GM19239 (cell line): ENCODE results near the gene NRXN3.
"Not testable (repeated sequence)": the region's sequence is repeated elsewhere in the genome, so short reads cannot be mapped to it uniquely, and the experiment has no call there.

ENCODE experiments used
- DNase-seq: peaks from one replicate; pipeline ENCODE4 v3.0.0; 2011; ENCODE audit warnings: low spot score; ENCODE audit not compliant: insufficient read length
- FAIRE-seq: peaks from 2 replicates; lab custom pipeline; 2011; peaks lifted over from hg19 to GRCh38; lab: Jason Lieb, UNC

NRXN3 gene

DNA sequence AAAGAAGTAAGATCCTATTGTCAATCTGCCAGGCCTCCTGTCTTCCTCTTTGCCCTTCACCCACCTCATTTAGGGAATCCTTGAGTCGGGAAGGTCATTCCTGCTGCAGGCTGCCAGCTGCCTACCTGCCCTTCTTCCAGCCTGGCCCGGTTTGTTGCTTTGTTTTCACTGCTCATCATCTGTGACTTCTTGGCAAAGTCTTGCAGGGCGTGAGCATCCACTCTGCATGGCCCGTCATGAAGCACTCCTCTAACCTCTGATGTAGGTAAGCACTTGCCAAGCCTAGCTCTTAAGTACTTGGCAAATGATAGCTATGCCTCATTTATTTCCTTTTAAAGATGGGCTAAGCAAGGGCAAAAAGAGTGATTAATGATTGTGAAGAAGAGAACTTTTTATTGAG lies 192.8 kb downstream of the NRXN3 start:
- FAIRE-seq (no peak), DNase-seq (no peak)

DNA sequence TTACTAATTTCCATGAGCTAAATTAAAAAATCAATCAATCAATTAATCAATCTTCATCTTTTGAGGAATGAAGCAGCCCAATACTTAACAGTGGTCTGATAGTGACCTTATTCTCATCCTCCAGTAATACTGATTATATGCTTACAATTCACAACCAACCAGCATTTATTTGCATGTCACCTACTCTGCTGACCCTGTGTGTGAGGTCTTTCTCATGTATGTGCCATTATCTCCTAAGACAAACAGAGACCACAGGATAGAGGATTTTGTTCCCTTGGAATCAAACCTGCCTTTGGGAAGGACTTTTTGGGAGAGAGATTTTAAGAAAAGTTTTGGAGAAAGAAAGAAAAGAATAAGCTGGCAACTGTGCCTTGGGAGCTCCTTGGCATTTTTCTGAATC lies 197.2 kb downstream of the NRXN3 start:
- no peak for FAIRE-seq
- no peak for DNase-seq

DNA sequence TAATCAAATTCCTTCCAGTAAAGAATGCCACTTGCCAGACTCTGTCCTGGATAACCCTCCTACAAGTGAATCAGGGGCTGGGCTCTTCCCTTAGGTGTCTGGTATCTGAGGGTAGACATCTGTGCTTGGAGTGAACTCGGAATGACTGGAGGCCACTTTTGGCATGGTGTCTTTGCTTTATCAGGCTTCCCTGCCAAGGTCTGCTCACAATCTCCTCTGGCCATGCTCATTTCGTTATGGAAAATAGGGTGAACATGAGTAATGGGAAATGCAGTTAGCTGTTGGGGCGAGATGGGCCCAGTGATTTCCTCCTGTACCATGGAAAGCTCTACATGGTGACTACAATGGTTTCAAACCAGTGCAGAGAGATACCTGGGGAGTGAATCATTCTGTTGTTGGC lies 212.9 kb downstream of the NRXN3 start:
- FAIRE-seq, result no peak
- no peak for DNase-seq

DNA sequence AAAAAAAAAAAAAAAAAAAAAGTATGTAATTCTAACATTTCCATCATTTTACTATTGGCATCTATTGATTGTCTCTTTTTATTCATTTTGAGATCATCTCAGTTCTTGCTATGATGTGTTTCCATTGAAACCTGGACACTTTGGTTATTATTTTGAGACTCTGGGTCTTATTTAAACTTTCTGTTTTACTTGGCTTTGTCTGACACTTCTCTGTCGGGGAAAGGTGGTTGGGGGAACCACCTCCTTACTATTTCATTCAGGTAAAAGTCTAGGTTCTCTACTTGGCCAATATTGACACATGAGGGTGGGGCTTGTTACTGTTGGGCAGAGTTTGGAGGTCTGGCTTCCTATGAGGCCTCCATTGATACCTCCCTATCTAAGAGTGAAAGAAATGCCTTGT lies 228.0 kb downstream of the NRXN3 start:
- DNase-seq (no peak), FAIRE-seq (no peak)

DNA sequence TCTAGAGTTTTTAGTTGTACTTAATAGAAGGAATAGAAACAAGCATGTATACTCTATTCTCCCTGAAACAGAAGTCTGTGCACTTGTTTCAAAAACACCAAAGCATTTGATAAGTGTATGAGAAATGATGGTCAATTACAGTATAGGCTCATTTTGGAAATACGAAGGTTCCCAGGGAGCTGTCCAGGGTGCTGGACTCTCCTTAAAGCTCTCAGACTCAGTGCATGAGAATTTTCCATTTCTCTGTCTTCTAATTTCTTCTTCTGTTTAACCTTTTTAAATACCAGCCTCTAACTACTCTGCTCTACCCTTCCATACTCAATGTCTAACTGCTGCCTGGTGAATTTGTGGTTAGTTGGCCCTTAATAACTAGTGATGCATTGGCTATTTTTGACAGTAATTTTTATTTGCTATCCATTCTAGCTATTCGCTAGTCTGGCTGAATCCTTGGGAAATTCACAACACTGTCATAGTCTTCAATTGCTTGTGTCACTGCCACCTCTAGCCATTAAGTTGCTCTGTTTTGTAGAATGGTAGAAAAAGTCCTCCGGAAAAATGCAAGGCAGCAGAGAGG lies 229.2 kb downstream of the NRXN3 start:
- peak; percentile 63 for FAIRE-seq
- no peak for DNase-seq

DNA sequence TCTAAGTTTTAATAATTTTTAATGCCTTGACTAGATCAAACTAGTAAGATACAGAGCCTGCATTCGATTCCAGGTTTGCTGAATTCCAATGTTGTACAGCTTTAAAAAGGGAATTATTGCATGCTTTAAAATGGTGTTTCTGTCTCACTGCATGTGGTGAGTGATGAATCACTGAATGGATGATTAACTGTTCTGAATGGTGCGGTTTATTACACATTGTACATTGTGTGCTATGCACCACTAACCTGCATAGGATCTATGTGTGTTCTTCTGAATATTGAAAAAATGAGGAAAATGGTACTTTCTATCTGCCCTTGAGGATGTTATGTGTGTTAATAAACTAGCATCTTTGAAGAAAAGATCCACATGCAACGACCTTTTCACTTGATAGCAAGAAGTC lies 231.7 kb downstream of the NRXN3 start:
- DNase-seq, result no peak
- no peak for FAIRE-seq

DNA sequence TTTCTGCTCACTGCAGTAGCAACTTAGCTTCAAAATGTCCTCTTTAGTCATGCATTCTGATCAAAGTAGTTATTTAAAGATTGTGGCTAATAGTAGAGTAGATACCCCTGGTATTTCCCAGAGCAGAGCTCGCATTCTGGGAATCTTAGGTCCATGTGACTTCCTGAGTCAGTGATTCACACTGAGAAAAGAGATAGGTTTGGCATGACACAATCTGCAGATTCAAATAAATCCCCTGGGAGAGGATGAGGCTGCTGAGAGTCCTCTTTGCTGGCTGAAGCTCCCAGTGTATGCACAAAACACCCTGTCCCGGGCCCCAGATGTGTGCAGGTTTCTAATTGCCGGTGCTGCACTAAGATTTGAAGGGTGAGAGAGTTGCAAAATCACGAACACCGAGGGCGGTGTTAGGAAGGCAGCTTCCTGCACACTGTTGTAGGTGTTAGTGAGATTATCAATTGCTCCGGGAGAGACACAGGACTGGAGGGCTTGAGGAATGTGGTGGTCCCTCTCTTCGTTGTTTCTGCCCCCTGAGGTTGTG lies 233.2 kb downstream of the NRXN3 start:
- DNase-seq, result no peak
- FAIRE-seq, result no peak

DNA sequence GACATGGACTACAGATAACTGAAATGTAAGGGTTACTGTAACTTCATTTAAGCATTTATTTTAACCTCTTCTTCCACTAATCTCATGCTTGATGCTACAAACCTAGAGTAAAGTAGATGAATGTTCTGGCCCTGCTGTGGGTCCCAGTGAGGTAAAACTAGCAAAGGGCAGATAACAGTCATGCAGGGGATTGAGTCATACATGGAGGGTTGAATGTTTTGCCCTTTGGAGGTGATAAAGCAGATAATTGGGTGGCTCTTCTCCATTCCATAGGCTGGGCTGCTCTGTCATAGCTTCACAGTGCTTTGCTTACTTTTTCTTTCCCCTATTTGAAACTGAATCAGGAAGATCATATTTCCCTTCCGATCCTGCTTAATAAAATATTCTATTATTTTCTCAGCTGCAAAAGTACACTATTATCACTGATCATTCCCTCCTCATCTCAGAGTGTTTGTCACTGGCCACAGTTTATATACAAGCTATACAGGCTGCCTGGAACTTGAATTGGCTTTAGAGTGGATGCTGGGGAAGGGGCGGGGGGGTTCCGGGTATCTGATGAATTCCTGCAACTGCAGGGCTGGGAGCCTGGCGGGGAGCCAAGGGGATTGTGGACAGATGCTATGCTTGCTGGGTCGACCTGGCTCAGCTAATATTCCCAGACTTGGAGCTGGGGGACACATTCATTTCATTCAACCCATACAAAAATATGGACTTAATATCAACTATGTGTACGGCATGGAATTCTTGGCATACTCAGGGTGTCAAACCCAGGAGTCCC lies 235.1 kb downstream of the NRXN3 start:
- FAIRE-seq, result no peak
- DNase-seq, result no peak

DNA sequence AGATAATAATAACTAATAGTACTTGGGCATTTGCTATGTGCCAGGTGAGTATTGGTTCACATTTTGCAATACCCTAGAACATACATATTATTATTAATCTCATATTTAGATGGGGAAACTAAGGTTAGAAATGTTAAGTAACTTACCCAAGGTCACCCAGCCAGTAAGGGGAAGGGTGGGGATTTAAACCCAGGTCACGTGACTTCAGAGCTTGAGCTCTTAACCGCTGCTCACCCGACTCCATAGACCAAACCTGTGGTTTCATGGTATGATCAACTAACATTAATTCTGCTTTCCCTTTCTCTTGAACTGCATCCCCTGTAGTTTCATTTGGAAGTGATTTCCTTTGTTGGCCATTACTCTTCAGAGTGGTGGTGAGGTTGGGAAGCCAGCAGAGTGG lies 242.3 kb downstream of the NRXN3 start:
- no peak for DNase-seq
- no peak for FAIRE-seq

DNA sequence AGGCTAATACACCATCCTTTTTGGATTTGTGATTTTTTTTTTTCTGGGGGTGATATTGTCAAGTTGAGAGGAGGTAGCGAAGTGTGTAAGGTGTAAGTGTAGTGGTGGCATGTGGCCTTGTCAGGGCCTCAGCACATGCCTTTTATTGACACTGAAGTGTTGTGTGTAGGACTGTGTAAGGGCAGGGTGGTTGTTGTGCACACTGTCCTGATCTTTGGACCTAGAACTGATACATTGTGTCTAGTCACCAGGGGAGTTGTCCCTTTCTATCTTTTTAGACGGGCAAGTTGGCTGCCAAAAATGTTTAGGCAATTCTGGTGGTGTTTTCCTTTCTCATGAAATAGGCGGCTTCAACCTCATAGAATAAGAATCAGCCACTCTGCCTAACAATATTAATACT lies 244.0 kb downstream of the NRXN3 start:
- no peak for FAIRE-seq
- no peak for DNase-seq

DNA sequence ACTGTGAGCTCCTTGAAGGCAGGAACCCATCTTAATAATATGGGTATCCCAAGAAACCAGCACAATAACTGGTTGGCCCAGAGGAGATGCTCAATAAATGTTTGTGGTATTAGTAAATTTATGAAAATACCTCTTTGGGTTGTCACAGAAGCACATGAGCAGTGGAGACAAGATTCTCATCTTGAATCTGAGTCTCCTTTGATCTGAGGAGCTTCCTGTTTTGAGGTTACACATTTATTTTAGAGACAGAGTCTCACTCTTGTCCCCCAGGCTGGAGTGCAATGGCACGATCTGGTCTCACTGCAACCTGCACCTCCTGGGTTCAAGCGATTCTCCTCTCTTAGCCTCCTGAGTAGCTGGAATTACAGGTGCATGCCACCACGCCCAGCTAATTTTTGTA lies 247.4 kb downstream of the NRXN3 start:
- DNase-seq (no peak), FAIRE-seq (no peak)

DNA sequence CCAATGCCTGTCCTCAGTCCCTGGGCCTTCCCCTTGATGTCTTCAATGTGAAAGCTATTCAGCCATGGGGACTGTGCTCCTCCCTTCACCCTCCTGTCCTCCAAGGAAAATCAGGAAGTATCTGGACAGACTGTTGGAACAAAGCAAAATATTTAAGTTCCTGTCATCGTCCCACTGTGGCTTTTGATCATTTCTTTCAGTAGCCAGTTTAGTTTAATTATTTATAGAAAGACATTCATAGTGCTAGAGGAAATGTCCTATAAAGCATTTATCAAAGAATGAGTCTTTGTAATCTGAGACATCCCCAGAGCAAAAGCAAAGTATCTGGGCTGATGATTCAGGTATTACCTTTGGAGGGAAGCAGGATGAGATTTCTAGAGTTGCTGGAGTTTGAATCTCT lies 254.1 kb downstream of the NRXN3 start:
- DNase-seq (no peak), FAIRE-seq (no peak)

DNA sequence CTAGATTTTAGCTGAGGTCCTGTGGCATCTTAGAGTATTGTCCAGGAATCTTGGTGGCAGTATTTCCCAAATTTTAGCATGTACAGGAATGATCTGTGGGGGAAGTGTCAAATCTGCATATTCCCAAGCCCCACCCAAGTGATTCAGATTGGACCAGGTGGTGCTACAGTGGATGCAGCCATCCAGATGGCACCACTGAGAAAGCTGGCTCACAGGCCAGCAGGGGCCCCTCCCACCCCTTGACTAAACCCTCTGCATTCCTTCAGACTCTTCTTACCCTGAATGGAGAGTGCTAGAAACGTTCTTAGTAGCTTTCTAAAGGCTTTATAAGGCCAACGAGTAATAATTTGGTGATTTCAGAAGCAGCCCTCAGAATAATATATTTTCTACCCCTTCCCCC lies 255.2 kb downstream of the NRXN3 start:
- FAIRE-seq, result no peak
- no peak for DNase-seq

DNA sequence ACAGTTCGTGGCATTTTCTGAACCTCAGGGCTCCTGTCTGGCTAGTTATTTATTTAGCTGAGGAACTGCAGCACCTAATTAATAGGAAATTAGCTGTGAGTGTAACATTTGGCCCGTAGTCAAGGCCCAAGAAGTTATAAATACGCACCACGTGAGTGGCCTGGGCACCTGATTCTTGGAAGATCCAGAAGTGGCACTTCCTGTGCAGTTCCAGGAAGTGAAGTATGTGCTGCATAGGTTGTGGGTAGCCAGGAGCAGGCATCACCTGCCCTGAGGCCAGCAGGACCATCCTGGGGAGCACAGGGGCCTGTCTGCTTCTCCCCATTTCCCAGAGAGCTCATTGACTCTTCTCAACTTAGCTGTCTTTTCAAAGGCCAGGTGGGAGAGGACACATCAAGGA lies 255.6 kb downstream of the NRXN3 start:
- FAIRE-seq, result no peak
- no peak for DNase-seq

DNA sequence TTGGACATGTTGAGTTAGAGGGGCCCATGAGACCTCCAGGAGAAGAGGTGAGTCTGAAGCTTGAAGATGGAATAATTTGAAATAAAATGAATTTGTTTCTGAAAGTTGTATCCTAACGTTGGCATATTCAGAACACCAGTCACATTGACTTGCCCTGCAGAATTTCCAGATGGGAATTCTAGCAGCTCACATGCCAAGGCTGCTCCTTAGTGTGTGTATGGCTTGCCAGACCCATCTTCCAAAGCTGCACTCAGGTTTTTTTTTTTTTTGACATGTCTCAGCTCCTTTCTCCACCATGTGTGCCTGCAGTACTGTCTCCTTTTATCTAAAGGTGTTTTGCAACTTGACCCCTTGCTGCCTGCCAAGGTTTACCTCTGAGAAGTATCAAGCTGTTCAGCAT lies 261.9 kb downstream of the NRXN3 start:
- FAIRE-seq, result no peak
- no peak for DNase-seq

DNA sequence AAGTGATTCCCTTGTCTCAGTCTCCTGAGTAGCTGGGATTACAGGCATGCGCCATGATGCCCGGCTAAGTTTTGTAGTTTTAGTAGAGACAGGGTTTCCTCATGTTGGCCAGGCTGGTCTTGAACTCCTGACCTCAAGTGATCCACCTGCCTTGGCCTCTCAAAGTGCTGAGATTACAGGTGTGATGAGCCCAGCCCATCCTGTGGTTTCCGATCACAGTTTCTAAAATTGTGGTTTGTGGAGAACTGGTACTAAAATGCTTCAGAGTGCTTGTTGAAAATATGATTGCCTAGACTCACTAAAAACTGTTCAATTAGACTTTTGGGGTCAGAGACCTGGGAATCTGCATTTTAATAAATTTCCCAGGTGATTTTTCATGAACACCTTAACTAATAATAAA lies 267.3 kb downstream of the NRXN3 start:
- not testable (repeated sequence) for FAIRE-seq

DNA sequence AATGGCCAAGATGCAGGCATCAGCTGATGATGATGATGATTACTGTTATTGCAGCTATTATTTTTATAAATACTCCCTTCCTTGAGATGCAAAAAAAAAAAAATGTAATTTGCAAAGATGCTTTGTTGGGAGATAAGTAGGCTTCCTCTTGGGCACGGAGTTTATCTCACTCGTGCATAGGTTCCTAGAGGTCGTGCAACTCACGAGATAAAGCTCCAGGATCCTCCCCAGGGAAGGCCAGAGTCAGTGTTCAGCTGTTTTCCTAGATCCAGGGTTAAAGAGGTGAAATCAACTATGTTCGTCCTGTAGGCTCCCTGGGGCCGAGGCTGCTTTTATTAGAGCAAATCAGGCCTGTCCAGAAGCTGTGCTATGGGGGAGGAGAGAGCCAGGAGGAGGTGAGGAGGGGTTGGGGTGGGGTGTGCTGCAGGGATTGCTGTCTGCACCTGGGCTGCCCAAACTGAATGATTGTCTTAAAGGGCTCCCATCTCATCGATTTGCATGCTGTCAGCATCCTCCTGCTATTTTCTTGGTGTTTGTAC lies 270.3 kb downstream of the NRXN3 start:
- FAIRE-seq (no peak), DNase-seq (no peak)

More for the DNA sequence above, 267.3 kb downstream of the NRXN3 start:
- DNase-seq, result not testable (repeated sequence)

DNA sequence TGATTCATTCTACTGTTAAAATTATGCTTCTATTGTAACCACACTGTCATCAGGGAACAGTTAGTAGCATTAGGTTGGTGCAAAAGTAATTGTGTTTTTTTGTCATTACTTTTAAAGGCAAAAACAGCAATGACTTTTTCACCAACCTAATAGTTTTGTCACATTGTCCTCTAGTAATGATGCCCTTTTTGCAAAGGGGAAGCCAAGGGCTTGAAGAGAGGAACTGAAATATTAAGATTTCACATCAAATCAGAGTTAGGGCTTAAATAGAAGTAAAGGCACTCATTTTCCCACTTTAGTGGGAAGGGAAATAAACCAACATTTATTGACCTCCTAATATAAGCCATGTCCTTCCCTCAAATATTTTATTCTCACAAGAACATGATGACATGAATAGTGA lies 273.7 kb downstream of the NRXN3 start:
- FAIRE-seq (no peak), DNase-seq (no peak)

DNA sequence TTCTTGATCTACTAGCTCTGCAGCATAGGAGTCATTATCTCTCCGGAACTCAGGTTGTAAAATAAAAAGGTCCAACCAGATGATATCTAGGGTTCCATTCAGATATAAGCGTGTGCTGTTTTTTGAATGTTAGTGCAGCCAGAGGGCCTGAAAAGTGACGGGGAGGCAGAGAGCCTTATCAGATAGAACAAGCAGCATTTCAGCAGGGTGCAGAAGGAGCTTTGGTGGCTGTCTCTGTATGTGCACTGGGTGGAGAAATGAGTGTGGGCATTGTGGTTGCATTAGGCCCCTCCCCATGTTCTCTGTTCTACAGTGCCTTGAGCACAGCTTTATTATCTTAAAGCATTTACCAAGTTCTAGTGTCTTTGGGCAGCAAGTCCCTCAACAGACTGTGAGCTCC lies 275.1 kb downstream of the NRXN3 start:
- FAIRE-seq (no peak), DNase-seq (no peak)

DNA sequence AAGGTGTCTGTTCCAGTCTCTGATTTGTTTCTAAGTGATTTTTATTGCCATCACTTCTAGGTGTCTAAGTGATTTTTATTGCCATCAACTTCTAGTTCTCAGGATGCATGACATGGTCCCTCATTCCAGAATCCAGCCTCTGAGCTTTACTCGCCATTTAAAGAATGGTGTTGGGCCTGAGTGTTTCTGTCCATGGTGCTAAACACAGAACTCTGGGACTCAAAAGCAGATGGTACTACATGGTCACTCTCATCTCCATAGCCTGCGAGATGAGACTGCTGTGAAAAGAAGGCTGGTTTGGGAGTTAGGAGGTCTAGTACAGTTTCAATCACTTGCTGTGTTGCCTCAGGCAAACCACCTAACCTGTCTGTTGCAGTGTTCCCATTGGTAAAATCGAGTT lies 276.6 kb downstream of the NRXN3 start:
- DNase-seq (no peak), FAIRE-seq (no peak)
